GM13977 (cell line): ENCODE results near the gene SART3.
"Not testable (repeated sequence)": the region's sequence is repeated elsewhere in the genome, so short reads cannot be mapped to it uniquely, and the experiment has no call there.

ENCODE experiments used
- DNase-seq: peaks from one replicate; pipeline ENCODE4 v3.0.0; 2012; ENCODE audit warnings: low spot score
- in situ Hi-C: fragments of 300-500 bp; cut with MboI; formaldehyde crosslinking; loops from one replicate; pipeline ENCODE4 v1.12.0; 2022; ENCODE audit warnings: low sequenced_read_pairs, low pct_unique_long_range_greater_than_20kb, mixed read lengths, inconsistent platforms; ENCODE audit not compliant: unreplicated experiment
- TF ChIP-seq, protein P1 (sequence below): IDR thresholded peaks from 2 replicates; pipeline ENCODE4 v1.5.1; 2012; ENCODE audit warnings: mild to moderate bottlenecking, control low read depth; ENCODE audit not compliant: insufficient read depth; ENCODE audit errors: extremely low read depth, missing control alignments

The SART3 gene

GRCh38 chr12:108491256-108491655 lies 69.7 kb downstream of the SART3 start:
- DNase-seq: no peak
- TF ChIP-seq, protein P1, sequence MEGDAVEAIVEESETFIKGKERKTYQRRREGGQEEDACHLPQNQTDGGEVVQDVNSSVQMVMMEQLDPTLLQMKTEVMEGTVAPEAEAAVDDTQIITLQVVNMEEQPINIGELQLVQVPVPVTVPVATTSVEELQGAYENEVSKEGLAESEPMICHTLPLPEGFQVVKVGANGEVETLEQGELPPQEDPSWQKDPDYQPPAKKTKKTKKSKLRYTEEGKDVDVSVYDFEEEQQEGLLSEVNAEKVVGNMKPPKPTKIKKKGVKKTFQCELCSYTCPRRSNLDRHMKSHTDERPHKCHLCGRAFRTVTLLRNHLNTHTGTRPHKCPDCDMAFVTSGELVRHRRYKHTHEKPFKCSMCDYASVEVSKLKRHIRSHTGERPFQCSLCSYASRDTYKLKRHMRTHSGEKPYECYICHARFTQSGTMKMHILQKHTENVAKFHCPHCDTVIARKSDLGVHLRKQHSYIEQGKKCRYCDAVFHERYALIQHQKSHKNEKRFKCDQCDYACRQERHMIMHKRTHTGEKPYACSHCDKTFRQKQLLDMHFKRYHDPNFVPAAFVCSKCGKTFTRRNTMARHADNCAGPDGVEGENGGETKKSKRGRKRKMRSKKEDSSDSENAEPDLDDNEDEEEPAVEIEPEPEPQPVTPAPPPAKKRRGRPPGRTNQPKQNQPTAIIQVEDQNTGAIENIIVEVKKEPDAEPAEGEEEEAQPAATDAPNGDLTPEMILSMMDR: no peak
- in situ Hi-C loops: loop anchor here (25.0 kb wide), 1 partner anchor 504 kb away; no protein-coding TSS in a partner anchor

DNA sequence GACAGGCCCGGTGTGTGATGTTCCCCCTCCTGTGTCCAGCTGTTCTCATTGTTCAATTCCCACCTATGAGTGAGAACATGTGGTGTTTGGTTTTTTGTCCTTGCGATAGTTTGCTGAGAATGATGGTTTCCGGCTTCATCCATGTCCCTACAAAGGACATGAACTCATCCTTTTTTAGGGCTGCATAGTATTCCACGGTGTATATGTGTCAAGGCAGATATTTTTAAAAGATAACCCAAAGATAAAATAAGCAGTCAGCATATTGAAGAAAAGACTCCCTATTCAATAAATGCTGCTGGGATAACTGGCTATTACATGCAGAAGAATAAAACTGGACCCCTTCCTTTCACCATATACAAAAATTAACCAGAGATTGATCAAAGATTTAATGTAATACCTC lies 73.9 kb downstream of the SART3 start:
- in situ Hi-C loops: loop anchor here (25.0 kb wide), 1 partner anchor 500 kb away; no protein-coding TSS in a partner anchor
- not testable (repeated sequence) for DNase-seq

DNA sequence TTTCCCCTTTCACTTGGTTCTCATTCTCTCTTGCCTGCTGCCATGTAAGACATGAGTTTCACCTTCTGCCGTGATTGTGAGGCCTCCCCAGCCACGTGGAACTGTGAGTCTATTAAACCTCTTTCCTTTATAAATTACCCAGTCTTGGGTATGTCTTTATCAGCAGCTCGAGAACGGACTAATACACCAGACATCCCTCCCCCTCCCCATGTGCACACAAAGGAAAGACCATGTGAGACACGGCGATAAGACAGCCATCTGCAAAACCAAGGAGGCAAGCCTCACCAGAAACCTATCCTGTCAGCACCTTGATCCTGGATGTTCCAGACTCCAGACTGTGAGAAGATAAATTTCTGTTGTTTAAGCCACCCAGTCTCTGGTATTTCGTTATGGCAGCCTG lies 75.6 kb downstream of the SART3 start:
- in situ Hi-C loops: loop anchor here (25.0 kb wide), 1 partner anchor 498 kb away; no protein-coding TSS in a partner anchor
- DNase-seq: not testable (repeated sequence)

- TF ChIP-seq, protein P1: no peak
- no peak for DNase-seq
- in situ Hi-C loops: loop anchor here (25.0 kb wide), 1 partner anchor 498 kb away; no protein-coding TSS in a partner anchor
Observed at GRCh38 chr12:108484845-108485244, 76.1 kb downstream of the SART3 start.

DNA sequence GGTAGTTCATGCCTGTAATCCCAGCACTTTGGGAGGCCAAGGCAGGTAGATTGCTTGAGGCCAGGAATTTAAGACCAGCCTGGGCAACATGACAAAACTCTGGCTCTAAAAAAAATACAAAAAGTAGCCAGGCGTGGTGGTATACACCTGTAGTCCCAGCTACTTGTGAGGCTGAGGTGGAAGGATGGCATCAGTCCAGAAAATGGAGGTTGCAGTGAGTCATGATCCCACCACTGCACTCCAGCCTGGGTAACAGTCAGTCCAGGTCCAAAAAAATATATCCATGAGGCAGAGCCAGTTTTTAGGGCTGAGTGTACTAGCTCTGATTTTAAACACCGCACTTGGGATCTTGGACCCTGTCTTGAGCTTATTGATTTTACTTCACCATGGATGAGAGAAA lies 76.5 kb downstream of the SART3 start:
- in situ Hi-C loops: loop anchor here (25.0 kb wide), 1 partner anchor 497 kb away; no protein-coding TSS in a partner anchor
- no peak for DNase-seq
- TF ChIP-seq, protein P1: no peak

- in situ Hi-C loops: loop anchor here (25.0 kb wide), 1 partner anchor 496 kb away; no protein-coding TSS in a partner anchor
- TF ChIP-seq, protein P1: no peak
- no peak for DNase-seq
Observed at GRCh38 chr12:108483213-108484059, 77.5 kb downstream of the SART3 start.

DNA sequence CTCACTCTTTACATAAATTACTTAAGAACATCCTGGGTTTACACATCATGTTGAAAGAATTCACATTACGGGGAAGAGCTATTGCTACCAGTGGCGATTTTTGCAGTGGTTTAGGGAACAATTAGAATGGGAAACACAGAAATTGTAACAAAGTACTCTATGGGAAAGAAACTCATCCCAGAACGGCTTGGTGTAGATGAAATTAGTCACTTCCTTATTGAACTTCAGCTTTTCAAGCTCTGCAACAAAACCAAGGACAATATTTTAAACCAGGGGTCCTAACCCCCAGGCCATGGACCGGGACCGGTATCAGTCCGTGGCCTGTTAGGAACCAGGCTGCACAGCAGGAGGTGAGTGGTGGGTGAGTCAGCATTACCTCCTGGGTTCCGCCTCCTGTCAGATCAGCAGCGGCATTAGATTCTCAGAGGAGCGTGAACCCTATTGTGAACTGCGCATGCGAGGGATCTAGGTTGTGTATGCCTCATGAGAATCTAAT lies 78.2 kb downstream of the SART3 start:
- DNase-seq: no peak
- TF ChIP-seq, protein P1: no peak
- in situ Hi-C loops: loop anchor here (25.0 kb wide), 1 partner anchor 495 kb away; no protein-coding TSS in a partner anchor
